ENCODE results near the gene MTMR11. TPM values are rescaled to one million over a fixed set of nuclear protein-coding genes. Genes with fewer than 3 reads are reported as not detected.
"Not testable (repeated sequence)": the region's sequence is repeated elsewhere in the genome, so short reads cannot be mapped to it uniquely, and the experiment has no call there.

The MTMR11 gene
- total RNA-seq, 2 experiments from 2014 or later: 1.7 to 2.2 TPM

GRCh38 chr1:149888247-149888998, 48.3 kb downstream of the MTMR11 start:
- ChIA-PET POLR2A (interaction anchor here (0.6 to 6.6 kb wide), 22 partner anchors 11 to 298 kb away, joined by 3 to 118 read pairs (median 6); partner anchors contain the start of genes BOLA1, OTUD7B, PLEKHO1 and SF3B4), CTCF (interaction anchor here (0.6 to 2.5 kb wide), 17 partner anchors 10 to 299 kb away, joined by 3 to 19 read pairs (median 4); partner anchors contain the start of genes BOLA1 and SF3B4)
- no peaks in the 10 kb centered on the region for H3K27me3 Mint-ChIP-seq
- intact Hi-C loops (cut with micrococcal nuclease): loop anchor here (1.0 to 10.0 kb wide), 3 partner anchors 39 to 676 kb away; partner anchors contain the start of gene SF3B4
- H3K9me3 Mint-ChIP-seq: no peaks in the 10 kb centered on the region
- peaks cover 2% of the 10 kb centered on the region for H3K4me1 Mint-ChIP-seq (ENCODE audit: low read depth)
- H3K4me3 Mint-ChIP-seq: no peak overlapping the region
- DNase-seq: peak; percentile 91
- H3K36me3 Mint-ChIP-seq: no peaks in the 10 kb centered on the region
- H3K27ac Mint-ChIP-seq: no peak overlapping the region

GRCh38 chr1:149887456-149888246, 49.0 kb downstream of the MTMR11 start:
- peaks cover 2% of the 10 kb centered on the region for H3K4me1 Mint-ChIP-seq (ENCODE audit: low read depth)
- intact Hi-C loops (cut with micrococcal nuclease): loop anchor here (1.0 to 10.0 kb wide), 3 partner anchors 40 to 677 kb away; partner anchors contain the start of gene SF3B4
- no peaks in the 10 kb centered on the region for H3K9me3 Mint-ChIP-seq
- no peak overlapping the region for H3K27ac Mint-ChIP-seq
- DNase-seq: peak; percentile 82
- H3K36me3 Mint-ChIP-seq: no peaks in the 10 kb centered on the region
- CTCF ChIA-PET: interaction anchor here (0.6 to 2.5 kb wide), 13 partner anchors 18 to 368 kb away, joined by 3 to 19 read pairs (median 4); partner anchors contain the start of gene SF3B4
- POLR2A ChIA-PET: interaction anchor here (0.6 to 6.6 kb wide), 25 partner anchors 10 to 347 kb away, joined by 3 to 118 read pairs (median 6); partner anchors contain the start of genes BOLA1, OTUD7B, PLEKHO1 and SF3B4
- H3K27me3 Mint-ChIP-seq: no peaks in the 10 kb centered on the region
- H3K4me3 Mint-ChIP-seq: no peak overlapping the region

GRCh38 chr1:149887196-149887455, 49.6 kb downstream of the MTMR11 start:
- ChIA-PET POLR2A (interaction anchor here (0.8 to 6.6 kb wide), 23 partner anchors 9 to 347 kb away, joined by 3 to 118 read pairs (median 7); partner anchors contain the start of genes BOLA1, OTUD7B, PLEKHO1 and SF3B4), CTCF (interaction anchor here (0.9 to 2.5 kb wide), 2 partner anchors 121 to 369 kb away, joined by 3 to 8 read pairs; no protein-coding TSS in a partner anchor)
- H3K9me3 Mint-ChIP-seq; H3K27me3 Mint-ChIP-seq; H3K36me3 Mint-ChIP-seq; H3K4me1 Mint-ChIP-seq (ENCODE audit: low read depth); H3K27ac Mint-ChIP-seq; H3K4me3 Mint-ChIP-seq; DNase-seq: not testable (repeated sequence)
- intact Hi-C loops (cut with micrococcal nuclease): loop anchor here (10.0 kb wide), 1 partner anchor 678 kb away; no protein-coding TSS in a partner anchor

- Mint-ChIP-seq H3K27me3 (no peaks in the 10 kb centered on the region), H3K4me1 (ENCODE audit: low read depth) (peaks cover 10% of the 10 kb centered on the region), H3K27ac (no peak overlapping the region), H3K4me3 (no peak overlapping the region), H3K36me3 (no peaks in the 10 kb centered on the region), H3K9me3 (no peaks in the 10 kb centered on the region)
- CTCF ChIA-PET: interaction anchor here (0.9 to 1.0 kb wide), 2 partner anchors 41 to 369 kb away, joined by 3 read pairs; no protein-coding TSS in a partner anchor
- POLR2A ChIA-PET: interaction anchor here (0.7 to 6.6 kb wide), 23 partner anchors 9 to 409 kb away, joined by 3 to 118 read pairs (median 7); partner anchors contain the start of genes BOLA1, OTUD7B, PLEKHO1 and SF3B4
- intact Hi-C loops (cut with micrococcal nuclease): loop anchor here (10.0 kb wide), 1 partner anchor 678 kb away; no protein-coding TSS in a partner anchor
- peak; percentile 91 for DNase-seq
Observed at GRCh38 chr1:149886396-149887195, 50.1 kb downstream of the MTMR11 start.

DNA sequence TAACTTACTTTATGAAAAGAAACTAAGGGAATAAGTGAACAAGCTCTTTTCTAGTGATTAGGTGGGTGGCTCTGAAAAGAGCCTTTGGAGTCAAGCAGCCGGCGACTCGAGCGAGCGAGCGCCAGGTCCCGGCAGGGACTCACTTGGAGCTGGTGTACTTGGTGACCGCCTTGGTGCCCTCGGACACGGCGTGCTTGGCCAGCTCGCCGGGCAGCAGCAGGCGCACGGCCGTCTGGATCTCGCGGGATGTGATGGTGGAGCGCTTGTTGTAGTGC, 50.6 kb downstream of the MTMR11 start:
- ChIA-PET CTCF (interaction anchor here (1.0 kb wide), 1 partner anchor 40 kb away, joined by 3 read pairs; no protein-coding TSS in a partner anchor), POLR2A (interaction anchor here (0.7 to 6.6 kb wide), 14 partner anchors 9 to 409 kb away, joined by 3 to 118 read pairs (median 13); partner anchors contain the start of genes BOLA1, OTUD7B, PLEKHO1 and SF3B4)
- H3K4me3 Mint-ChIP-seq, H3K9me3 Mint-ChIP-seq, H3K27me3 Mint-ChIP-seq, H3K36me3 Mint-ChIP-seq, H3K27ac Mint-ChIP-seq, DNase-seq: not testable (repeated sequence)
- peaks cover 11% of the 10 kb centered on the region for H3K4me1 Mint-ChIP-seq (ENCODE audit: low read depth)
- intact Hi-C loops (cut with micrococcal nuclease): loop anchor here (10.0 kb wide), 1 partner anchor 679 kb away; no protein-coding TSS in a partner anchor

- intact Hi-C loops (cut with micrococcal nuclease): loop anchor here (10.0 kb wide), 1 partner anchor 679 kb away; no protein-coding TSS in a partner anchor
- H3K27ac Mint-ChIP-seq: no peak overlapping the region
- ChIA-PET POLR2A (interaction anchor here (0.7 to 6.6 kb wide), 16 partner anchors 8 to 744 kb away, joined by 3 to 118 read pairs (median 7); partner anchors contain the start of genes ENSA, OTUD7B, PLEKHO1 and SF3B4), CTCF (interaction anchor here (1.0 to 1.2 kb wide), 3 partner anchors 40 to 165 kb away, joined by 3 read pairs; no protein-coding TSS in a partner anchor)
- H3K4me1 Mint-ChIP-seq (ENCODE audit: low read depth): peaks cover 11% of the 10 kb centered on the region
- no peaks in the 10 kb centered on the region for H3K9me3 Mint-ChIP-seq
- H3K36me3 Mint-ChIP-seq: no peaks in the 10 kb centered on the region
- H3K4me3 Mint-ChIP-seq: no peak overlapping the region
- no peaks in the 10 kb centered on the region for H3K27me3 Mint-ChIP-seq
- peak; percentile 86 for DNase-seq
Observed at GRCh38 chr1:149885339-149886120, 51.1 kb downstream of the MTMR11 start.

- no peaks in the 10 kb centered on the region for H3K9me3 Mint-ChIP-seq
- no peaks in the 10 kb centered on the region for H3K36me3 Mint-ChIP-seq
- no peaks in the 10 kb centered on the region for H3K27me3 Mint-ChIP-seq
- no peak overlapping the region for H3K27ac Mint-ChIP-seq
- POLR2A ChIA-PET: interaction anchor here (0.8 to 6.6 kb wide), 9 partner anchors 9 to 745 kb away, joined by 3 to 118 read pairs (median 6); partner anchors contain the start of genes ENSA, MTMR11, OTUD7B and SF3B4
- peak; percentile 56 for DNase-seq
- CTCF ChIA-PET: interaction anchor here (0.6 to 1.2 kb wide), 5 partner anchors 41 to 303 kb away, joined by 3 to 4 read pairs (median 3); no protein-coding TSS in a partner anchor
- intact Hi-C loops (cut with micrococcal nuclease): loop anchor here (10.0 kb wide), 1 partner anchor 680 kb away; no protein-coding TSS in a partner anchor
- peaks cover 18% of the 10 kb centered on the region for H3K4me1 Mint-ChIP-seq (ENCODE audit: low read depth)
- no peak overlapping the region for H3K4me3 Mint-ChIP-seq
Observed at GRCh38 chr1:149884433-149885338, 52.0 kb downstream of the MTMR11 start.

DNA sequence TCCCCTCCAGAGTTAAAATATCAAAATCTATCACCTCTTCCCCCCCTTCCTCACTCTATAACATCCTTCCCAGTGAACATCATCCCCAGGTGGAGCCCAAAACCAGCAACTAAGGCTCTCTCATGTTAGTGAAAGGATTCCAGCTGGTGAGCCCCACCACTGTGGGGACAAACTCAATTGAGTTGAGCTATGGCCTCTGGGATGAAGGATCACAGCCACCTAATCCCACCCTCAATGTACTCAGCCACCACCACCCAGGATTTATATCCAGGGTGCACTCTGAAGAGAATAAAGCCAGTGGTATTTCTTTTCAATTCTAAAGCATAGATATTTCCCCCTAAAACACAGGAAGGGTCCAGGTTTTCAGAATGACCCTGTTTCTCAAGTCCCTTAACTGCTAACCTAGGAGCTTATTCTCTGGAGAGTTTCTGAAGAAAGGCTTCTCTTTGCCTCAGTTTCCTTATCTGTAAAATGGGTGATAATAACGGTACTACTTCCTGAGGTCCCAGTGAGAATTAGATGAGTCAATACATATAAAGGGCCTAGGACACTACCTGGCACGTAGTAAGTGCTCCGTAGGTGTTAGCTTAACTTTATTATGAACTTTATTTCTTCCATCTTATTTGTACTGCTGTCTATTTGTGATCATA, 53.0 kb downstream of the MTMR11 start:
- H3K4me1 Mint-ChIP-seq (ENCODE audit: low read depth): peaks cover 24% of the 10 kb centered on the region
- H3K27ac Mint-ChIP-seq: no peak overlapping the region
- no peaks in the 10 kb centered on the region for H3K27me3 Mint-ChIP-seq
- H3K9me3 Mint-ChIP-seq: no peaks in the 10 kb centered on the region
- intact Hi-C loops (cut with micrococcal nuclease): loop anchor here (10.0 kb wide), 1 partner anchor 681 kb away; no protein-coding TSS in a partner anchor
- CTCF ChIA-PET: interaction anchor here (0.6 to 1.1 kb wide), 4 partner anchors 30 to 304 kb away, joined by 3 to 4 read pairs (median 4); no protein-coding TSS in a partner anchor
- POLR2A ChIA-PET: interaction anchor here (5.3 to 6.6 kb wide), 2 partner anchors 39 to 126 kb away, joined by 57 to 118 read pairs; partner anchors contain the start of gene OTUD7B
- H3K36me3 Mint-ChIP-seq: no peaks in the 10 kb centered on the region
- no peak overlapping the region for H3K4me3 Mint-ChIP-seq
- DNase-seq: no peak

GRCh38 chr1:149881876-149882275, 54.8 kb downstream of the MTMR11 start:
- Mint-ChIP-seq H3K4me3 (no peak overlapping the region), H3K9me3 (no peaks in the 10 kb centered on the region), H3K27ac (peak overlapping the region; percentile 4), H3K4me1 (ENCODE audit: low read depth) (peaks cover 23% of the 10 kb centered on the region), H3K27me3 (no peaks in the 10 kb centered on the region), H3K36me3 (no peaks in the 10 kb centered on the region)
- intact Hi-C loops (cut with micrococcal nuclease): loop anchor here (10.0 kb wide), 1 partner anchor 683 kb away; no protein-coding TSS in a partner anchor
- DNase-seq: no peak
- ChIA-PET CTCF (interaction anchor here (0.8 to 0.9 kb wide), 2 partner anchors 81 to 305 kb away, joined by 3 to 4 read pairs; no protein-coding TSS in a partner anchor), POLR2A (no interaction called here)

Measured in activated CD4-positive, alpha-beta memory T cell treated with anti-CD3 and anti-CD28 coated beads for 36 hours (primary cell).